Mucosa of descending colon (tissue), 3 donors: ENCODE results near the gene DOK6. TPM values are rescaled to one million over a fixed set of nuclear protein-coding genes. Genes with fewer than 3 reads are reported as not detected.

Source experiments
- ATAC-seq: fragments of 200-7000 bp; cut with Tn5 transposase; one replicate; pipeline ENCODE4 v1.9.1; 2020; ENCODE audit warnings: mild to moderate bottlenecking, moderate library complexity
- DNase-seq, 3 donors: peaks; one replicate each; pipeline ENCODE4 v3.0.0-alpha.2; 2020
- H3K36me3 ChIP-seq: fragments of 200-600 bp; one replicate; pipeline ENCODE4 v1.8.0; 2021; ENCODE audit warnings: low read depth, mild to moderate bottlenecking
- H3K4me1 ChIP-seq: fragments of 200-600 bp; one replicate; pipeline ENCODE4 v1.8.0; 2021; ENCODE audit warnings: low read depth, mild to moderate bottlenecking
- H3K4me3 ChIP-seq: fragments of 200-600 bp; one replicate; pipeline ENCODE4 v1.8.0; 2021; ENCODE audit warnings: mild to moderate bottlenecking
- H3K9me3 ChIP-seq: fragments of 200-600 bp; one replicate; pipeline ENCODE4 v1.8.0; 2021; ENCODE audit warnings: mild to moderate bottlenecking
- intact Hi-C, 2 donors: fragments of 100-400 bp; cut with DNase I in 1 of 2; cut with micrococcal nuclease in 1 of 2; formaldehyde crosslinking; loops; one replicate each; pipeline versions ENCODE4 v1.11.0 to v1.11.1; 2022; cut with DNase I, micrococcal nuclease
- total RNA-seq, 3 donors: library from RNA; stranded (reverse); fragmentation: NEBNext Ultra II Directional in 2 of 3; extraction: Animal tissue kit (Norgen Biotek cat#: 25700) in 2 of 3; gene quantifications; one replicate each; pipeline versions ENCODE4 v1.2.1 to v1.2.4, GENCODE V29; 2021 to 2023
- TF ChIP-seq, protein P1 (sequence below): fragments of 200-600 bp; IDR thresholded peaks from one replicate; pipeline ENCODE4 v1.8.0; 2022; ENCODE audit warnings: antibody characterized with exemption, mild to moderate bottlenecking
- donor health status: DM: no; HTN: no; CAD: no; lungs with moderate emphysema.
- donor health status: DM: no; HTN: no; CAD: no.
- donor health status: DM: no; HTN: yes; CAD: no.

Gene DOK6
- total RNA-seq, 3 donors from 2014 or later, result 0.12 to 2.2 (median 0.72) TPM

DNA sequence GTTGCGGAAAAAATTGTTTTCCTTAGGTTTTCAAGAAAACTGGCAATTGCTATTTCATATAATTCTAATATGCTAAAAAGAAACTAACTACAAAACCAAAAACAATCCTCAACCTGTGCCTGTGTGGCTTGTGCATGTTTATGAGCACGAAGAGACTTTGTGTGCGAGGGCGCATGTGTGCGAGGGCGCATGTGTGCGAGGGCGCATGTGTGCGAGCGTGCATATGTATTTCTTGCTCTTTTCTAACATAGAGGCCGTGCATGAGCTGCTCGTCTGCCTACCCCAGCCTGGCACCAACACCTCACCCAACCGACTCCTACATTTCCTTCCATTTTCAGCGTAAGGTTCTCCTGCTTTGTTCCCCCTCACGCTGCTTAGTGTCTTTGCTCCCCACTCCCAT, 211.6 kb downstream of the DOK6 start:
- Histone ChIP-seq H3K9me3 (no peaks in the 10 kb centered on the region), H3K36me3 (no peaks in the 10 kb centered on the region), H3K4me1 (no peaks in the 10 kb centered on the region), H3K4me3 (no peak overlapping the region)
- TF ChIP-seq, protein P1, sequence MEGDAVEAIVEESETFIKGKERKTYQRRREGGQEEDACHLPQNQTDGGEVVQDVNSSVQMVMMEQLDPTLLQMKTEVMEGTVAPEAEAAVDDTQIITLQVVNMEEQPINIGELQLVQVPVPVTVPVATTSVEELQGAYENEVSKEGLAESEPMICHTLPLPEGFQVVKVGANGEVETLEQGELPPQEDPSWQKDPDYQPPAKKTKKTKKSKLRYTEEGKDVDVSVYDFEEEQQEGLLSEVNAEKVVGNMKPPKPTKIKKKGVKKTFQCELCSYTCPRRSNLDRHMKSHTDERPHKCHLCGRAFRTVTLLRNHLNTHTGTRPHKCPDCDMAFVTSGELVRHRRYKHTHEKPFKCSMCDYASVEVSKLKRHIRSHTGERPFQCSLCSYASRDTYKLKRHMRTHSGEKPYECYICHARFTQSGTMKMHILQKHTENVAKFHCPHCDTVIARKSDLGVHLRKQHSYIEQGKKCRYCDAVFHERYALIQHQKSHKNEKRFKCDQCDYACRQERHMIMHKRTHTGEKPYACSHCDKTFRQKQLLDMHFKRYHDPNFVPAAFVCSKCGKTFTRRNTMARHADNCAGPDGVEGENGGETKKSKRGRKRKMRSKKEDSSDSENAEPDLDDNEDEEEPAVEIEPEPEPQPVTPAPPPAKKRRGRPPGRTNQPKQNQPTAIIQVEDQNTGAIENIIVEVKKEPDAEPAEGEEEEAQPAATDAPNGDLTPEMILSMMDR, result no peak
- intact Hi-C loops, result no loop called here
- DNase-seq, result no peak
- ATAC-seq, result no peak

DNA sequence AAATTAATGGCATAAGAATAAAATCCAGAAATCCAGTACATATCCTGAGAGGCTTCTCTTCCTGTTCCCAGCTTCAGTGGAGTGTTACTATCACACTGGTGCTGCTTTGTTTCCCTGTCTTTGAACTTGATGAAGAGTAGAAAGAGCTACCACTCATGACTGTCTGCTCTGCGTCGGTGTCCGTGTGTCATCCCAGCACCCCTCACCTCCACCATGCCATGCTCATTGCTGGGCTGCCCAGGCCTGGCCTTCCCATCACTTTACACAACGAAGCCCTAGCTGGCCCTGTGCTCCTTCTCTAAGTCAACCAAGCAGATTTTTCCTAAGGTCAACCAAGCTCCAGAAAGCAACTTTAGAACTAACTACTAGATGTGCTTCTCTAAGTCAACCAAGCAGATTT, 215.4 kb downstream of the DOK6 start:
- ATAC-seq (no peak), DNase-seq (no peak)
- TF ChIP-seq, protein P1, result no peak
- no peak overlapping the region for H3K4me3 ChIP-seq
- H3K4me1 ChIP-seq, result no peaks in the 10 kb centered on the region
- no peaks in the 10 kb centered on the region for H3K9me3 ChIP-seq
- intact Hi-C loops, result no loop called here
- no peaks in the 10 kb centered on the region for H3K36me3 ChIP-seq

DNA sequence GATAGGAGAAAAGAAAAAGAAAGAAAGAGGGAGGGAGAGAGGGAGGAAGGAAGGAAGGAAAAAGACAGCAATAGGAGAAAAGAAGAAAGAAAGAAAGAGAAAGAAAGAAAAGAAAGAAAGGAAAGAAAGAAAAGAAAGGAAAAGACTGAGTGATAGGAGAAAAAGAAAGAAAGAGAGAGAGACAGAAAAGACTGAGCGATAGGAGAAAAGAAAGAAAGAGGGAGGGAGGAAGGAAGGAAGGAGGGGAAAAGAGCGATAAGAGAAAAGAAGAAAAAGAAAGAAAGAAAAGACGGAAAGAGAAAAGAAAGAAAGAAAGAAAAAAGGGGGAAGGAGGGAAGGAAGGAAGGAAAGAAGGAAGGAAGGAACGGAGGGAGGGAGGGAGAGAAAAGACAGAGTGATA, 216.7 kb downstream of the DOK6 start:
- no peak for DNase-seq
- Histone ChIP-seq H3K36me3 (no peaks in the 10 kb centered on the region), H3K9me3 (no peaks in the 10 kb centered on the region), H3K4me3 (no peak overlapping the region), H3K4me1 (no peaks in the 10 kb centered on the region)
- intact Hi-C loops, result no loop called here
- ATAC-seq, result no peak
- TF ChIP-seq, protein P1, result no peak

DNA sequence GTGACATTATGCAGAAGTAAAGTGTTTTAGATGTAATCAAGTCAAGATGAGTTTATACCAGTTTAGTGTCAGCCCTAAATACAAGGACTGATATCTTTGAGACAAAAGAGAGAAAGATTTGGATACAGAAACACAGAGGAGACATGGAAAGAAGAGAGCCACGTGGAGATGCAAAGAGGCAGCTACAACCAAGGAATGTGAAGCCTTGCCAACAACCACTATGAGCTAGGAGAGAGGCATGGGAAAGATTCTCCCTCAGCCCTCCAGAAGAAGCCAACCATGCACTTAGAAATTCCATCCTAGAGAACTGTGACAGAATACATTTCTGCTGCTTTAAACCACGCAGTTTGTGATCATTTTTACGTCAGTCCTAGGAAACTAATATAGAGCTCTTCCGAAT, 217.2 kb downstream of the DOK6 start:
- no peak overlapping the region for H3K4me3 ChIP-seq
- H3K4me1 ChIP-seq, result no peaks in the 10 kb centered on the region
- intact Hi-C loops, result no loop called here
- H3K36me3 ChIP-seq, result no peaks in the 10 kb centered on the region
- TF ChIP-seq, protein P1, result no peak
- no peak for DNase-seq
- no peak for ATAC-seq
- H3K9me3 ChIP-seq, result no peaks in the 10 kb centered on the region

DNA sequence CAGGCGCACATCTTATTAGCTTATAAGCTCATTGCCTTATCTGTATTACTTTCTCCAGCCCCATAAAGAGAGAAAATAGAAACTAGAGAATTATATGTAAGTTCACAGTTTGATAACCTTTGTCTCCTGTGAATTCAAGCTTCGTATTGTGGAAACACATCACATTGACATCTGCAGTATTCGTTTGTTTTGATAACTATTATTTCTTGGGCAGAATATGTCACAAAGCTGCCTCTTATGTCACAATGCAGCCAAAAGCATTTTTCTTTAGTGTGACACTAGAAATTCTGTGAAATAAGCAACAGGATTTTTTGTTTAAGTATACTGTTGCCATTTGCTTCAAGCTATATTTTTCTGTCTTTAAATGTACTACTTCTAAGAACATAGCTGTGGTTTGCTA, 221.5 kb downstream of the DOK6 start:
- no peak overlapping the region for H3K4me3 ChIP-seq
- no peaks in the 10 kb centered on the region for H3K4me1 ChIP-seq
- DNase-seq (no peak), ATAC-seq (no peak)
- H3K9me3 ChIP-seq, result no peaks in the 10 kb centered on the region
- no peaks in the 10 kb centered on the region for H3K36me3 ChIP-seq
- TF ChIP-seq, protein P1, result no peak
- intact Hi-C loops, result no loop called here

DNA sequence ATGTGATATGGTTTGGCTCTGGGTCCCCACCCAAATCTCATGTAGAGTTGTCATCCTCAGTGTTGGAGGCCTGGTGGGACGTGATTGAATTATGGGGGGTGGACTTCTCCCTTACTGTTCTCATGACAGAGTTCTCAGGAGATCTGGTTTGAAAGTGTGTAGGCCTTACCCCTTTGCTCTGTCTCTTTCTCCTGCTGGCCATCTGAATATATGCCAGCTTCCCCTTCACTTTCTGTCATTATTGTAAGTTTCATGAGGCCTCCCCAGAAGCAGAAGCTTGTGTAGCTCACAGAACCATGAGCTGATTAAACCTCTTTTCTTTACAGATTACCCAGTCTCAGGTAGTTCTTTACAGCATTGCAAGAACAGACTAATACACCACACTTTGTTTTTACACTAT, 222.3 kb downstream of the DOK6 start:
- TF ChIP-seq, protein P1, result no peak
- no peak overlapping the region for H3K4me3 ChIP-seq
- DNase-seq (no peak), ATAC-seq (no peak)
- intact Hi-C loops, result no loop called here
- H3K9me3 ChIP-seq, result no peaks in the 10 kb centered on the region
- no peaks in the 10 kb centered on the region for H3K36me3 ChIP-seq
- no peaks in the 10 kb centered on the region for H3K4me1 ChIP-seq
